Glutamatergic neuron (in vitro differentiated cells): ENCODE data around the gene RETSAT. TPM values are rescaled to one million over a fixed set of nuclear protein-coding genes. Genes with fewer than 3 reads are reported as not detected.
"Not testable (repeated sequence)": the region's sequence is repeated elsewhere in the genome, so short reads cannot be mapped to it uniquely, and the experiment has no call there.

ENCODE experiments used
- DNase-seq: peaks from one replicate; pipeline ENCODE4 v3.0.0; 2022
- H3K27ac Mint-ChIP-seq: one replicate; pipeline ENCODE4 v1.8.0; 2020; ENCODE audit warnings: mild to moderate bottlenecking, mixed read lengths, inconsistent platforms; ENCODE audit not compliant: unreplicated experiment
- H3K27me3 Mint-ChIP-seq: one replicate; pipeline ENCODE4 v1.8.0; 2020; ENCODE audit warnings: mild to moderate bottlenecking, moderate library complexity, mixed read lengths, inconsistent platforms; ENCODE audit not compliant: unreplicated experiment
- H3K36me3 Mint-ChIP-seq: one replicate; pipeline ENCODE4 v1.8.0; 2020; ENCODE audit warnings: mild to moderate bottlenecking, mixed read lengths, inconsistent platforms; ENCODE audit not compliant: unreplicated experiment
- H3K4me1 Mint-ChIP-seq: one replicate; pipeline ENCODE4 v1.8.0; 2020; ENCODE audit warnings: mild to moderate bottlenecking, low read depth, mixed read lengths, inconsistent platforms; ENCODE audit not compliant: unreplicated experiment
- H3K4me3 Mint-ChIP-seq: one replicate; pipeline ENCODE4 v1.8.0; 2020; ENCODE audit warnings: mild to moderate bottlenecking, mixed read lengths, inconsistent platforms; ENCODE audit not compliant: unreplicated experiment
- H3K9me3 Mint-ChIP-seq: one replicate; pipeline ENCODE4 v1.8.0; 2020; ENCODE audit warnings: mild to moderate bottlenecking, moderate library complexity, mixed read lengths, inconsistent platforms; ENCODE audit not compliant: unreplicated experiment
- CTCF ChIP-seq: fragments of 200-600 bp; sonication (generic); IDR thresholded peaks from one replicate; pipeline ENCODE4 v1.5.0; 2021; ENCODE audit not compliant: partially characterized antibody, unreplicated experiment
- total RNA-seq: library from RNA; stranded (reverse); fragmentation: NEBNext Ultra II Directional; extraction: Animal tissue kit (Norgen Biotek cat#: 25700); gene quantifications from one replicate; pipeline ENCODE4 v1.2.1, GENCODE V29; 2021; ENCODE audit not compliant: unreplicated experiment

The RETSAT gene
- total RNA-seq, 1 donor from 2014 or later: 39.4 TPM

- no peak overlapping the region for H3K27ac Mint-ChIP-seq
Observed at GRCh38 chr2:85369500-85369899, 15.2 kb upstream of the RETSAT start.

GRCh38 chr2:85368921-85369320 lies 14.6 kb upstream of the RETSAT start:
- DNase-seq: no peak
- Mint-ChIP-seq H3K9me3 (no peaks in the 10 kb centered on the region), H3K27me3 (no peaks in the 10 kb centered on the region), H3K36me3 (peaks cover 7% of the 10 kb centered on the region), H3K4me3 (no peak overlapping the region), H3K27ac (no peak overlapping the region), H3K4me1 (no peaks in the 10 kb centered on the region)
- TF ChIP-seq CTCF: no peak

More at GRCh38 chr2:85369500-85369899, 15.2 kb upstream of the RETSAT start:
- H3K27me3 Mint-ChIP-seq: no peaks in the 10 kb centered on the region
- no peak overlapping the region for H3K4me3 Mint-ChIP-seq
- DNase-seq: no peak
- no peak for TF ChIP-seq CTCF
- peaks cover 9% of the 10 kb centered on the region for H3K36me3 Mint-ChIP-seq
- no peaks in the 10 kb centered on the region for H3K9me3 Mint-ChIP-seq
- H3K4me1 Mint-ChIP-seq: no peaks in the 10 kb centered on the region

- Mint-ChIP-seq H3K9me3 (peaks cover 2% of the 10 kb centered on the region), H3K27me3 (no peaks in the 10 kb centered on the region), H3K4me1 (no peaks in the 10 kb centered on the region), H3K4me3 (no peak overlapping the region), H3K36me3 (peaks cover 4% of the 10 kb centered on the region), H3K27ac (no peak overlapping the region)
- no peak for TF ChIP-seq CTCF
- DNase-seq: no peak
Observed at GRCh38 chr2:85367180-85367579, 12.9 kb upstream of the RETSAT start.

- H3K36me3 Mint-ChIP-seq, DNase-seq, H3K27ac Mint-ChIP-seq, H3K9me3 Mint-ChIP-seq, H3K4me1 Mint-ChIP-seq, H3K27me3 Mint-ChIP-seq, H3K4me3 Mint-ChIP-seq: not testable (repeated sequence)
Observed at GRCh38 chr2:85362653-85363387, 8.5 kb upstream of the RETSAT start.

GRCh38 chr2:85357736-85358135 lies 3.4 kb upstream of the RETSAT start:
- no peaks in the 10 kb centered on the region for H3K36me3 Mint-ChIP-seq
- H3K4me1 Mint-ChIP-seq: peaks cover 4% of the 10 kb centered on the region
- H3K27ac Mint-ChIP-seq: no peak overlapping the region
- H3K27me3 Mint-ChIP-seq: peaks cover 10% of the 10 kb centered on the region
- H3K4me3 Mint-ChIP-seq: no peak overlapping the region
- peaks cover 11% of the 10 kb centered on the region for H3K9me3 Mint-ChIP-seq
- DNase-seq: no peak
- no peak for TF ChIP-seq CTCF
